HEK293 (cell line): ENCODE results near the gene PDE9A.

ENCODE experiments used
- CTCF ChIA-PET: fragments of 350-600 bp; formaldehyde crosslinking; extraction: SDS; loops from one replicate; lab custom pipeline; 2021; ENCODE audit warnings: antibody characterized with exemption; lab: Yijun Ruan, JAX
- POLR2A ChIA-PET: fragments of 300-600 bp; formaldehyde crosslinking; extraction: SDS; loops from one replicate; lab custom pipeline; 2020; ENCODE audit warnings: antibody characterized with exemption, inconsistent platforms; lab: Yijun Ruan, JAX
- H3K27ac ChIP-seq: fragments of 200-500 bp; sonication (Bioruptor generic); 2 replicates; pipeline ENCODE4 v1.5.1; 2014; ENCODE audit warnings: low read depth, low read length, control low read depth, inconsistent platforms; ENCODE audit errors: extremely low read depth
- H3K36me3 ChIP-seq, 2 experiments: fragments of 200-500 bp in 1 of 2; sonication (Bioruptor generic) in 1 of 2; 1 replicate in 1 of 2; 2 replicates in 1 of 2; pipeline ENCODE4 v1.5.1; 2014 to 2017; ENCODE audit warnings: inconsistent platforms in 2 of 2, low read length in 2 of 2; ENCODE audit not compliant: control insufficient read depth in 2 of 2, insufficient read depth in 1 of 2
- H3K4me1 ChIP-seq: fragments of 200-500 bp; sonication (Bioruptor generic); 2 replicates; pipeline ENCODE4 v1.5.1; 2014; ENCODE audit warnings: mild to moderate bottlenecking, low read length, inconsistent platforms; ENCODE audit not compliant: control insufficient read depth, insufficient read depth
- H3K4me3 ChIP-seq: 2 replicates; pipeline ENCODE4 v1.5.1; 2011; ENCODE audit warnings: low read depth, mild to moderate bottlenecking, control low read depth, low read length, moderate library complexity
- H3K9me3 ChIP-seq: fragments of 200-500 bp; sonication (Bioruptor generic); 2 replicates; pipeline ENCODE4 v1.5.1; 2014; ENCODE audit warnings: low read depth, low read length, inconsistent platforms; ENCODE audit not compliant: control insufficient read depth, insufficient read depth
- CTCF ChIP-seq: fragments of 450-650 bp; formaldehyde crosslinking; IDR thresholded peaks from 2 replicates; pipeline ENCODE4 v1.5.1; 2016; ENCODE audit warnings: missing biosample characterization, missing genetic modification characterization
- EGR2 ChIP-seq: fragments of 450-650 bp; formaldehyde crosslinking; IDR thresholded peaks from 2 replicates; pipeline ENCODE4 v1.5.1; 2016; ENCODE audit warnings: low read depth, missing biosample characterization, missing genetic modification characterization
- GLI2 ChIP-seq: fragments of 450-650 bp; formaldehyde crosslinking; IDR thresholded peaks from 2 replicates; pipeline ENCODE4; 2017; ENCODE audit warnings: missing biosample characterization, missing genetic modification characterization, low read depth, borderline replicate concordance
- GLIS1 ChIP-seq: fragments of 450-650 bp; formaldehyde crosslinking; IDR thresholded peaks from 2 replicates; pipeline ENCODE4 v1.5.1; 2016; ENCODE audit warnings: missing biosample characterization, missing genetic modification characterization
- GLIS2 ChIP-seq: fragments of 450-650 bp; formaldehyde crosslinking; IDR thresholded peaks from 2 replicates; pipeline ENCODE4 v1.5.1; 2016; ENCODE audit warnings: missing biosample characterization, missing genetic modification characterization
- PRDM4 ChIP-seq: fragments of 450-650 bp; formaldehyde crosslinking; IDR thresholded peaks from 2 replicates; pipeline ENCODE4 v1.5.1; 2017; ENCODE audit warnings: missing biosample characterization, missing genetic modification characterization
- YY1 ChIP-seq: fragments of 450-650 bp; formaldehyde crosslinking; IDR thresholded peaks from 2 replicates; pipeline ENCODE4 v1.5.1; 2018; ENCODE audit warnings: missing biosample characterization, missing genetic modification characterization
- ZBTB20 ChIP-seq: fragments of 450-650 bp; formaldehyde crosslinking; IDR thresholded peaks from 2 replicates; pipeline ENCODE4 v1.5.1; 2016; ENCODE audit warnings: missing biosample characterization, missing genetic modification characterization
- ZBTB48 ChIP-seq: fragments of 450-650 bp; formaldehyde crosslinking; IDR thresholded peaks from 2 replicates; pipeline ENCODE4 v1.5.1; 2016; ENCODE audit warnings: missing biosample characterization, missing genetic modification characterization
- ZNF10 ChIP-seq: fragments of 450-650 bp; formaldehyde crosslinking; IDR thresholded peaks from 2 replicates; pipeline ENCODE4 v1.5.1; 2017; ENCODE audit warnings: missing biosample characterization, missing genetic modification characterization
- ZNF148 ChIP-seq: fragments of 450-650 bp; formaldehyde crosslinking; IDR thresholded peaks from 2 replicates; pipeline ENCODE4 v1.5.0; 2017; ENCODE audit warnings: missing biosample characterization, missing genetic modification characterization, borderline replicate concordance
- ZNF2 ChIP-seq: fragments of 450-650 bp; formaldehyde crosslinking; IDR thresholded peaks from 2 replicates; pipeline ENCODE4 v1.5.1; 2016; ENCODE audit warnings: missing biosample characterization, missing genetic modification characterization
- ZNF223 ChIP-seq: fragments of 450-650 bp; formaldehyde crosslinking; IDR thresholded peaks from 2 replicates; pipeline ENCODE4 v1.5.1; 2016; ENCODE audit warnings: missing biosample characterization, missing genetic modification characterization
- ZNF274 ChIP-seq, 2 experiments: fragments of 200-500 bp in 1 of 2; fragments of 450-650 bp in 1 of 2; sonication (Bioruptor generic) in 1 of 2; formaldehyde crosslinking in 1 of 2; IDR thresholded peaks; 2 replicates each; pipeline versions ENCODE4 v1.5.1 to v1.6.1; 2014 to 2016; ENCODE audit warnings: borderline replicate concordance in 1 of 2, inconsistent platforms in 1 of 2, low read length in 1 of 2, missing biosample characterization in 1 of 2, missing genetic modification characterization in 1 of 2
- ZNF335 ChIP-seq: fragments of 450-650 bp; formaldehyde crosslinking; conservative IDR thresholded peaks from 2 replicates; pipeline ENCODE4 v1.5.1; 2016; ENCODE audit warnings: missing biosample characterization, missing genetic modification characterization
- ZNF341 ChIP-seq: fragments of 450-650 bp; formaldehyde crosslinking; IDR thresholded peaks from 2 replicates; pipeline ENCODE4; 2016; ENCODE audit warnings: low read depth, missing biosample characterization, missing genetic modification characterization
- ZNF366 ChIP-seq: fragments of 450-650 bp; formaldehyde crosslinking; conservative IDR thresholded peaks from 2 replicates; pipeline ENCODE4 v1.5.1; 2016; ENCODE audit warnings: missing biosample characterization, missing genetic modification characterization
- ZNF398 ChIP-seq: fragments of 450-650 bp; formaldehyde crosslinking; IDR thresholded peaks from 2 replicates; pipeline ENCODE4 v1.5.1; 2017; ENCODE audit warnings: missing biosample characterization, missing genetic modification characterization
- ZNF623 ChIP-seq: fragments of 450-650 bp; formaldehyde crosslinking; IDR thresholded peaks from 2 replicates; pipeline ENCODE4 v1.5.1; 2016; ENCODE audit warnings: missing biosample characterization, missing genetic modification characterization

Gene PDE9A

GRCh38 chr21:42653231-42654061 is at the start of gene PDE9A:
Gene PDE9A, plus strand, starts transcription at chr21:42653621. Its CDS starts 194 bp downstream, at chr21:42653815.
- H3K4me1 ChIP-seq = peaks cover 12% of the 10 kb centered on the region
- ChIA-PET CTCF (interaction anchor here (1.0 to 1.2 kb wide), 2 partner anchors 57 to 64 kb away, joined by 3 to 4 read pairs; no protein-coding TSS in a partner anchor), POLR2A (interaction anchor here (0.6 to 1.4 kb wide), 5 partner anchors 9 to 25 kb away, joined by 3 to 4 read pairs (median 3); no protein-coding TSS in a partner anchor)
- TF ChIP-seq GLIS2 (tag by site-specific recombination) (peak; percentile 60), CTCF (tag by site-specific recombination) (0 out of 2 replicates have a peak, but pooled peaks have one; percentile 8), ZNF2 (no peak), ZNF366 (tag by site-specific recombination) (no peak), ZNF10 (tag by site-specific recombination) (0 out of 2 replicates have a peak, but pooled peaks have one; percentile 32), ZNF398 (tag by site-specific recombination) (peak; percentile 74), GLIS1 (tag by site-specific recombination) (peak; percentile 76)
- H3K36me3 ChIP-seq = no peaks in the 10 kb centered on the region
- H3K27ac ChIP-seq = peak within 1 kb of the TSS; percentile 52; the same call in 1 of the 2 replicates
- peak within 1 kb of the TSS; percentile 53 for H3K4me3 ChIP-seq
- H3K9me3 ChIP-seq = no peaks in the 10 kb centered on the region

GRCh38 chr21:42607102-42607501 is 46.3 kb upstream of the PDE9A start:
- H3K27ac ChIP-seq = no peak overlapping the region
- no peaks in the 10 kb centered on the region for H3K36me3 ChIP-seq
- H3K4me1 ChIP-seq = no peaks in the 10 kb centered on the region
- CTCF ChIA-PET = interaction anchor here (0.5 to 0.8 kb wide), 2 partner anchors 214 to 285 kb away, joined by 3 read pairs; no protein-coding TSS in a partner anchor
- no peak overlapping the region for H3K4me3 ChIP-seq
- H3K9me3 ChIP-seq = no peaks in the 10 kb centered on the region
- TF ChIP-seq ZNF274 (IDR thresholded peaks at IDR 0.05; ENCODE audit: low read length) = no peak
- TF ChIP-seq ZNF274 (tag by site-specific recombination; IDR thresholded peaks at IDR 0.05; ENCODE audit: borderline replicate concordance) = no peak
- TF ChIP-seq ZNF335 (tag by site-specific recombination) = no peak
- no peak for TF ChIP-seq EGR2 (tag by site-specific recombination)
- no peak for TF ChIP-seq YY1 (tag by site-specific recombination)
- TF ChIP-seq GLI2 (tag by site-specific recombination) = no peak
- no peak for TF ChIP-seq ZNF623 (tag by site-specific recombination)
- TF ChIP-seq ZNF148 (tag by site-specific recombination) = no peak
- no peak for TF ChIP-seq ZNF223 (tag by site-specific recombination)
- no peak for TF ChIP-seq ZNF341 (tag by site-specific recombination)
- TF ChIP-seq ZBTB48 (tag by site-specific recombination) = no peak
- no peak for TF ChIP-seq PRDM4 (tag by site-specific recombination)
- no peak for TF ChIP-seq ZBTB20 (tag by site-specific recombination)
- POLR2A ChIA-PET = interaction anchor here (0.6 kb wide), 1 partner anchor 224 kb away, joined by 4 read pairs; no protein-coding TSS in a partner anchor
